GOT3 (cell line): ENCODE results near the gene DENND1C.
"Not testable (repeated sequence)": the region's sequence is repeated elsewhere in the genome, so short reads cannot be mapped to it uniquely, and the experiment has no call there.

Experiments used
- DNase-seq: peaks from one replicate; lab custom pipeline; 2025; ENCODE audit warnings: mixed read lengths; lab: John Stamatoyannopoulos, UW

The DENND1C gene

DNA sequence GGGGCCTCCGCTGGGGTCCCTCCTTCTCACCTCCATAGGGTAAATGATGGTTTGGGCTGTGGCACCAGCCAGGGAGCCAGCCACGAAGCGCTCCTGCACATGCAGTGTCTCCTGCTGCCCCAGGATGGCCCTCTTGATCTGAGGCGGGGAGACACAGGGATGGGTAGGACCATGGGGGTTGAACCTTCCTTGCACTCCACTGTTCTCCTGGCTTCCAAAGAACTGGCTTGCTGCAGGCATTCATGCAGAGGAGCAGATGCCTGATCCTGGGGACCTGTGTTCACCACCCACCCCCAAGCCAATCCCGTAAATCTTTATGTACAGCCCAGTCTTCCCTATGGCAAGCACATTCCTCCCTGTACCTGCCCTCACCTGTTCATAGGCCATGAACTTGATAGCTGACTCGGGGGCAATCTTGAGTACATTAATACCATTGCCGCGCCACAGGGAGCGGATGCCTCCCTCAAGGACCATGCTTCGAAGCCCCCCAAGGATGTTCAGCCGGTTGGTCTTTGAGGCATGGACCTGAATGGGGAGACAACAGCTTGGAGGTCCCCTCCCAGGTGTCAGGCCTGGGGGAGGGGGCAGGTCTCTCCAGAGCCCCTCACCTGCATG is 27.5 kb downstream of the DENND1C start:
- DNase-seq: no peak

- no peak for DNase-seq
Observed at GRCh38 chr19:6452899-6453298, 28.7 kb downstream of the DENND1C start.

DNA sequence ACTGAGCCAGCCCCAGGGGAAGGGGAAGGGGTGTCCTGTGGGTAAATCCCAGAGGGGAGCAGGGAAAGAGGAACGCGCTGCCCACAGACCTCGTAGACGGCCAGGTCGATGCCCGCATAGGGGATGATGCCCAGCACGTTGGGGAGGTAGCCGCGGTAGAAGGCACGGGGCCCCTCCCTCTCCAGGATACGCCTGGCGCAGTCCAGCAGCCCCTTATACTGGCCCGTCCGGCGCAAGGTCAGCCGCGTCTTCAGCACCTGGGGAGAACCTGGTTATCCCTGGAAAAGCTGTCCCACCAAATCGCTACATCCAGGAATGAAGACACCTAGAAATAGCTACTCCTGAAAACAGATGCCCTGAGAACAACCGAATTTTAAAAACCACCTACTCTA is 29.4 kb downstream of the DENND1C start:
- DNase-seq: no peak

- DNase-seq: no peak
Observed at GRCh38 chr19:6451583-6452222, 29.9 kb downstream of the DENND1C start.

GRCh38 chr19:6450166-6450565 is 31.4 kb downstream of the DENND1C start:
- DNase-seq: no peak

DNA sequence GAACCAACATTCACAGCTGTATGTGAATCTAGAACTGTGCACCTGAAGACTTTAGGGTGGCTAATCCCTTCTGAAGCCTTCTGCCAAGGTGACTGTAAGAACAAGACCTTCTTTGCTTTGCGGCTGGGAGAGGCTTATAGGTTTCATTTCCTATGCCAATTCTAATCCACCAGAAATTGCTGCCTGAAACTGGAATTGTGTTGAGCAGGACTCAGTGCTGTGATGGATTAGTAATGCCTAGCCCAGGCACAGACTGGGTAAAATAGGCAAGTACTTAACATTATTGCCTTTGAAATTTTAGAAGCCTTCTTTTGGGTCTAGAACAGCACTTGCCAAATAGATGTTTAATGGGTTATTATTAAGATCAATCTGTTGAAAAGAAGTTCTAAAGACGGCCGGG is 33.5 kb downstream of the DENND1C start:
- DNase-seq: no peak

DNA sequence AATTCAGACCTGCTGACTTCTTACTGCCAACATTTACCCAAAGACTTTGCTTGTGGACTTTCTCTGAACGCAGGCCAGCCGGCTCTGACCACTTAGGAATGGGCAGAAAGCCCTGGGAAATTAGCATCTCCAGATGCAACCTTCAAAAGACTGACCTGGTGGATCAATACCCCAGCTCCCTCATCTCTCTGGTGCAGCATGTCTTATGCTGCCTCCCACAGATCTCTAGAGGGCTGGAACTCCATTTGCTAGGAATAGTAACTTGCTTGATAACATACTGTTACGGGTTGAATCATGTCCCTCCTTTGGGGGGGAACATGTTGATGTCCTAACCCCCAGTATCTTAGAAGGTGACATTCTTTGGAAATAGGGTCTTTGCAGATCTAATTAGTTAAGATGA is 35.1 kb downstream of the DENND1C start:
- DNase-seq: no peak

- DNase-seq: no peak
Observed at GRCh38 chr19:6443986-6444385, 37.6 kb downstream of the DENND1C start.

DNA sequence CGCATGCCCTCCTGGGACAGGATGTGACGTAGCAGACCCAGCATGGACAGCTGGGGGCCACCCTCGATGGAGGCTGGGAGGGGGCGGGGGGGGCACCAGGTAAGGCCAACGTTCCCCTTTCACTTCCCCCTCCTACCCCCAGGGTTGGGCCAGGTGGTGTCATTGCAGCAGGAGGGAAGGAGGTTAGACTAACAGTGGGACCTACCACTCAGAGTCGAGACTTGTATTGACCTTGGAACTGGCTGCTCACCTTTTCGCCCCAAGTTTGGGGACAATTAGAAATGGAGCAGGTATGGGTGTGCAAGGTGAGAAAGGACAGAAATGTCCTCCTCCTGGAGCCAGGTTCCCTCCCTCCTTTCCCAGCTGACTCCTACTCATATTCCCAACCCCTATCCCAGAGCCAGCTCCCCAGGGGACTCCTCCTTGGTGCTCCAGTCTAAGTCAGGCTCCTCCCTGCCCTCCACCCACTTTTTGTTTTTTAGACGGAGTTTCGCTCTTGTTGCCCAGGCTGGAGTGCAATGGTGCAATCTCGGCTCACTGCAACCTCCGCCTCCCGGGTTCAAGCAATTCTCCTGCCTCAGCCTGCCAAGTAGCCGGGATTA is 39.4 kb downstream of the DENND1C start:
- no peak for DNase-seq

DNA sequence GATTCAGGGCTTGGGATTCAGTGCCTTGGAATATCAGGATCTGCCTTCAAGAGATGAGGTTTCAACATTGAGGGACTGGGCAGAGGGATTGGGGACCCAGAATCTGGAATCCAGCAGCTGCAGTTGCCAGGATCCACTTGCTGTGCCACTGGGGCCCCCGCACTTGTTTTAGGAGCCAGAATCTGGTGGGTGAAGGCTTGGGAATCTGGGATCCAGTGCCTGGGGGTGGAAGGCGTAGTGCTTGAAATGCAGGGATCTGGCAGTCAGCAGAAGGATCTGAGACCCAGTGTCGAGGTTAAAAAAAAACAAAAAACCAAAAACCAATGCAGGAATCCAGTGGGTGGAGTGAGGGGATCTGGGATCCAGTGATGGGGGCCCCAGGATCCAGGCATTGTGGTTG is 40.7 kb downstream of the DENND1C start:
- DNase-seq: no peak

DNA sequence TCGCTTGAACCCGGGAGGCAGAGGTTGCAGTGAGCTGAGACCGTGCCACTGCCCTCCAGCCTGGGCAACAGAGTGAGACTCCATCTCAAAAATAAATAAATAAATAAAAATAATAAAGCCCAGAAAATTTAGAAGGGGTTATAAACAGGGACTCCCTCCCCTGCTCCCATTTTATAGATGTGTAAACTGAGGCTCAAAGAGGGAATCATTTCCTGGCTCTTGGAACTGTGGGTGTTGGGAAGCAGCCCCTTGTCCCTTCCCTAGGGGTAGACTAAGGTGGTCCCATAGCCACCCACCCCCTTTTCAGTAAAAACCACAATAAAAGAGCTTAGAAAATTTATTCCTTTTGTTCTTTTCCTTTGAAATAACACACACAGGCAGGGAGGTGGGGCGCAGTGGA is 41.8 kb downstream of the DENND1C start:
- no peak for DNase-seq

DNA sequence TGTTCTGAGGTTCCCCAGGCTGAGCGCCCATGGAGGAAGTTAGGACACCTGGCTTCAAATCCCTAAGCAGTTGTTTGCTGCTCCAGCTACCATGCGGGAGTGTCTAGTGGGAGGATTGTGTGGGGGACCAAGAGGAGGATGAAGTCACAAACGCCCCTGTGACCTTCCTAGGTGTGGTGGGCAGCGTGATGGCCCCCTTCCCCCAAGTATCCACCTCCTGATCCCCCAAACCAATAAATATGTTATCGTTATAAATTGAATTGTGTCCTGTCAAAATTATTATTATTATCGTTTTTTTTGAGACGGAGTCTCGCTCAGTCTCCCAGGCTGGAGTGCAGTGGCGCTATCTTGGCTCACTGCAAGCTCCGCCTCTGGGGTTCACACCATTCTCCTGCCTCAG is 47.9 kb downstream of the DENND1C start, which contains the start of gene SLC25A41:
Gene SLC25A41 (minus strand): TSS at position 101 of the 400 bp plus-strand sequence. CDS start 70 bp downstream, at position 31.
- DNase-seq: no peak

- no peak for DNase-seq
Observed at GRCh38 chr19:6433165-6433564, 48.4 kb downstream of the DENND1C start.

GRCh38 chr19:6431891-6432290 is 49.7 kb downstream of the DENND1C start:
- no peak for DNase-seq

DNA sequence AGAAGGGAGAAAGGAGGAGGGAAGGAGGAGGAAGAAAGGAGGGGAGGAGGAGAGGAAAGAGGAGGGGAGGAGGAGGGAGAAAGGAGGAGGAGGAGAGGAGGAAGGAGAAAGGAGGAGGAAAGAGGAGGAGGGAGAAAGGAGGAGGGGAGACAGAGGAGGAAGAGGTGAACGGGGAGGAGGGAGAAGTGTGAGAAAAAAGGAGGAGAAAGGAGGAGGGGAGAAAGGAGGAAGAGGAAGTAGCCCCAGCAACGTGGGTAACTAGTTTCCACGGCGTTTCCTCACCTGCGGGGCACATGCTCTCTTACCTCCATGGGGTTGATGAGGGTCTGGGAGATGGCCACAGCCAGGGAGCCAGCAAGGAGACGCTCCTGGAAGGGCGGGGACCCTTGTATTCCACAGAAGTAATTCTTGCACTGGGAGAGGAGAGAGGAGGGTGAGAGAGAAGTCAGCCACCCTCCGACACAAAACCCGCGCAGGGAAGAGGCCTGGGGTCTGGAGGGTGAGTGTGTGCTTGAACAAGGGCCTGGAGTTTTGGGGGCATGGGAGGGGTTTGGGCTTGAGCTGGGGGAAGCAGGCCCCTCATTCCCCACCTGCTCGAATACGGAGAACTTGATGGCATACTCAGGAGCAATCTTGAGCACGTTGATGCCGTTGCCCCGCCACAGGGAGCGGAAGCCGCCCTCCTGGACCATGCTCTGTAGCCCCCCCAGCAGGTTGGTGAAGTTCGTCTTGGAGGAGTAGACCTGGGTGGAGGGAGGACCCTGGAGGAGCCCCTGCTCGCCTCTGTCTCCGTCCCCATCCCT is 52.0 kb downstream of the DENND1C start:
- DNase-seq: no peak

- not testable (repeated sequence) for DNase-seq
Observed at GRCh38 chr19:6428692-6429418, 52.7 kb downstream of the DENND1C start.

GRCh38 chr19:6427131-6427530 is 54.5 kb downstream of the DENND1C start:
- no peak for DNase-seq

- DNase-seq: no peak
Observed at GRCh38 chr19:6425732-6426620, 55.6 kb downstream of the DENND1C start.

DNA sequence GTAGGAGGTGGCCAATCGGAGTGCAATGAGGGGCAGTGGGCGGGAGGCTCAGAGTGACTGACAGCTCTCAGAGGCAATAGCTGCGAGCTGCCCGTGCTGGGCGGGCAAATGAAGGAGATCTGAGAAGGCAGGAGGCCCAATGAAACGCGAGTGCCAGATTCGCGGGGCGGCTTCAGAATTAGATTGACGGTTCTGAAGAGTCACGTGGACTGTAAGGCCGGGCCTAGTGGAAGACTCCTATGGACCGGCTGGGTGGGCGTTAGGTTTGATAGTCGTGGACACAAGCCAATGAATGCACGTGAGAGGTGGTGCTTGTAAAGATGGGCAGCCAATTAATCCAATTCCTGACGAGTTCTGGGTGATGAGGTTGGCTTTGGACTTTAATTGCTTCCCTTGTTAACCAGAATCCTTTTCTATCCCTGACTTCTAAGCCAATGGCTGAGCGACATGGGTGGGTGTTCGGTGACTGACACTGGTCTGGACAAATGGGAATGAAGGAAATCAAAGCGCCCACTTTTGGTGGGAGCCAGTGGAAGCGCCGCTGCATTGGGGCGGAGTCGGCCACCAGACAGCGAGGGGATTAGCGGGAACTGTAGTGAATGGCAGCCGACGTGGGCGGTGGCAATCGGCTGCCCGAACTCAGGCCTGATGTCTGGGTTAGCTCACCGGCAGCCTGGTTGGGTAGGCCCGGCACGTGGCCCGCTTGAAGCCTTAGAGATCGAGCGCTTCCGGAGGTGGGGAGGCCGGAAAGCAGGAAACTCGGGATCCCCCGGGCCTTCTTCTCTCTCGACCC is 56.5 kb downstream of the DENND1C start:
- peak; percentile 98 for DNase-seq
